Panc1 (cell line): Measurements from ENCODE around the gene CHRND. TPM values are rescaled to one million over a fixed set of nuclear protein-coding genes. Genes with fewer than 3 reads are reported as not detected.

Experiments
- ATAC-seq: fragments of 200-7000 bp; cut with Tn5 transposase; 2 replicates; pipeline ENCODE4 v1.9.1; 2020; ENCODE audit warnings: mild to moderate bottlenecking, moderate library complexity
- BruUV-seq: library from RNA; stranded (reverse); fragments of 400-500 nt; replicated peaks from 2 replicates; lab custom pipeline; 2021; lab: Mats Ljungman, UMichigan
- CTCF ChIA-PET: fragments of 300-600 bp; sonication (Branson Sonifier 250); formaldehyde crosslinking; loops from one replicate; lab custom pipeline; 2022; ENCODE audit warnings: antibody characterized with exemption; lab: Charles Lee
- POLR2A ChIA-PET: fragments of 300-600 bp; sonication (Branson Sonifier 250); formaldehyde crosslinking; loops from one replicate; lab custom pipeline; 2022; ENCODE audit warnings: antibody characterized with exemption; lab: Charles Lee
- DNase-seq: peaks from one replicate; pipeline ENCODE4 v3.0.0-alpha.2; 2010; ENCODE audit warnings: low read depth, low spot score
- H3K27ac ChIP-seq: 2 replicates; pipeline ENCODE4 v1.5.1; 2011; ENCODE audit warnings: mild to moderate bottlenecking, low read length, inconsistent platforms
- H3K27me3 ChIP-seq: fragments of 200-500 bp; sonication (Bioruptor generic); 2 replicates; pipeline ENCODE4 v1.6.0; 2014; ENCODE audit warnings: low read length, inconsistent platforms; ENCODE audit not compliant: control insufficient read depth, insufficient read depth
- H3K36me3 ChIP-seq: fragments of 200-500 bp; sonication (Bioruptor generic); 2 replicates; pipeline ENCODE4 v1.5.1; 2014; ENCODE audit warnings: inconsistent platforms, mild to moderate bottlenecking, low read length, moderate library complexity; ENCODE audit not compliant: control insufficient read depth, insufficient read depth
- H3K4me1 ChIP-seq: 2 replicates; pipeline ENCODE4 v1.5.1; 2011; ENCODE audit warnings: inconsistent platforms, mild to moderate bottlenecking, low read length, moderate library complexity; ENCODE audit not compliant: control insufficient read depth, insufficient read depth
- H3K4me3 ChIP-seq, 2 experiments: 2 replicates each; pipeline ENCODE4 v1.5.1; 2011 to 2012; ENCODE audit warnings: low read depth in 2 of 2, low read length in 2 of 2, mild to moderate bottlenecking in 2 of 2, inconsistent platforms in 1 of 2, moderate library complexity in 1 of 2
- H3K9me3 ChIP-seq: fragments of 200-500 bp; sonication (Bioruptor generic); 2 replicates; pipeline ENCODE4 v1.5.1; 2014; ENCODE audit warnings: low read depth, mild to moderate bottlenecking, inconsistent platforms, low read length, moderate library complexity; ENCODE audit not compliant: control insufficient read depth, insufficient read depth
- CTCF ChIP-seq: fragments of 450-650 bp; IDR thresholded peaks from 2 replicates; pipeline ENCODE4 v1.5.1; 2017; ENCODE audit warnings: mild to moderate bottlenecking
- POLR2AphosphoS5 ChIP-seq: IDR thresholded peaks from 2 replicates; pipeline ENCODE4 v1.6.1; 2012; ENCODE audit warnings: mild to moderate bottlenecking, low read depth, low read length, moderate library complexity
- REST ChIP-seq, 2 experiments: IDR thresholded peaks; 2 replicates each; pipeline ENCODE4 v1.6.1; 2011 to 2012; ENCODE audit warnings: low read depth in 2 of 2, control low read depth in 1 of 2, low read length in 1 of 2, mild to moderate bottlenecking in 1 of 2, moderate library complexity in 1 of 2; ENCODE audit not compliant: insufficient read depth in 1 of 2
- SIN3A ChIP-seq: IDR thresholded peaks from 2 replicates; pipeline ENCODE4 v1.6.1; 2012; ENCODE audit warnings: low read depth, mild to moderate bottlenecking, low read length, moderate library complexity, borderline replicate concordance; ENCODE audit not compliant: insufficient read depth
- TCF7L2 ChIP-seq: IDR thresholded peaks from 2 replicates; pipeline ENCODE4 v1.6.1; 2011; ENCODE audit warnings: mild to moderate bottlenecking, low read depth, low read length, inconsistent platforms
- in situ Hi-C: cut with HindIII; loops from 2 replicates; pipeline ENCODE4 v1.10.0; 2016; ENCODE audit warnings: low sequenced_read_pairs, low pct_unique_long_range_greater_than_20kb
- intact Hi-C: fragments of 100-400 bp; cut with micrococcal nuclease; formaldehyde crosslinking; loops from one replicate; pipeline ENCODE4 v1.10.0; 2022; ENCODE audit not compliant: unreplicated experiment
- total RNA-seq: library from RNA; stranded (reverse); gene quantifications from one replicate; pipeline ENCODE4 v1.2.1, GENCODE V29; 2021; ENCODE audit not compliant: unreplicated experiment

Gene CHRND
- total RNA-seq, 1 experiment from 2014 or later = not detected

GRCh38 chr2:232543928-232544631 lies 18.1 kb downstream of the CHRND start:
- CTCF ChIA-PET = no interaction called here
- in situ Hi-C loops (no loop called here), intact Hi-C loops (no loop called here)
- no peaks in the 10 kb centered on the region for H3K4me1 ChIP-seq
- no peaks in the 10 kb centered on the region for H3K36me3 ChIP-seq
- BruUV-seq = no TSS peak
- H3K27ac ChIP-seq = no peak overlapping the region
- POLR2A ChIA-PET = no interaction called here
- TF ChIP-seq CTCF = no peak
- DNase-seq (no peak), ATAC-seq (no peak)
- H3K27me3 ChIP-seq = no peaks in the 10 kb centered on the region
- H3K9me3 ChIP-seq = no peaks in the 10 kb centered on the region
- no peak overlapping the region for H3K4me3 ChIP-seq

- in situ Hi-C loops (no loop called here), intact Hi-C loops (no loop called here)
- Histone ChIP-seq H3K27me3 (no peaks in the 10 kb centered on the region), H3K4me1 (0 out of 2 replicates have a peak, but pooled peaks cover 2% of the 10 kb centered on the region), H3K9me3 (no peaks in the 10 kb centered on the region), H3K27ac (no peak overlapping the region), H3K36me3 (no peaks in the 10 kb centered on the region), H3K4me3 (no peak overlapping the region)
- ATAC-seq = no peak
- ChIA-PET CTCF (no interaction called here), POLR2A (no interaction called here)
- no peak for TF ChIP-seq REST (IDR thresholded peaks at IDR 0.05; ENCODE audit: insufficient read depth in 1 of 2, low read depth in 2 of 2, low read length in 1 of 2)
- TF ChIP-seq SIN3A = no peak
- no peak for TF ChIP-seq CTCF
- no peak for TF ChIP-seq POLR2AphosphoS5
- TF ChIP-seq TCF7L2 = no peak
- no TSS peak for BruUV-seq
- no peak for DNase-seq
Observed at GRCh38 chr2:232544674-232545073, 18.7 kb downstream of the CHRND start.
